Bronchial epithelial cell (primary cell): Measurements from ENCODE around the gene PAQR6. TPM values are rescaled to one million over a fixed set of nuclear protein-coding genes. Genes with fewer than 3 reads are reported as not detected.

ENCODE experiments used
- DNase-seq: peaks from one replicate; pipeline ENCODE4 v3.0.0-alpha.2; 2010; ENCODE audit warnings: low read depth
- FAIRE-seq: peaks from 2 replicates; lab custom pipeline; 2011; peaks lifted over from hg19 to GRCh38; lab: Jason Lieb, UNC
- H3K27me3 ChIP-seq: 2 replicates; pipeline ENCODE4 v1.5.1; 2011; ENCODE audit warnings: low read length; ENCODE audit not compliant: control insufficient read depth, insufficient read depth
- H3K36me3 ChIP-seq: 2 replicates; pipeline ENCODE4 v1.5.1; 2011; ENCODE audit warnings: low read length; ENCODE audit not compliant: control insufficient read depth, insufficient read depth
- H3K4me3 ChIP-seq: 2 replicates; pipeline ENCODE4 v1.5.1; 2011; ENCODE audit warnings: mild to moderate bottlenecking, low read depth, low read length, control low read depth
- CTCF ChIP-seq: IDR thresholded peaks from 2 replicates; pipeline ENCODE4 v1.5.1; 2011; ENCODE audit warnings: mild to moderate bottlenecking, moderate library complexity, low read length, control low read depth, inconsistent platforms; ENCODE audit not compliant: insufficient read depth, severe bottlenecking
- total RNA-seq: library from RNA; depleted of rRNA; stranded (reverse); fragments of >200 nt; gene quantifications from 2 replicates; pipeline ENCODE4 v1.2.1, GENCODE V29; 2014

PAQR6 gene
- total RNA-seq, 1 donor from 2014 or later = 0.26 TPM

- FAIRE-seq (no peak), DNase-seq (no peak)
- Histone ChIP-seq H3K27me3 (no peaks in the 10 kb centered on the region), H3K4me3 (no peak within 1 kb of the TSS), H3K36me3 (peaks cover 3% of the 10 kb centered on the region)
- no peak for TF ChIP-seq CTCF
These were observed 5.9 kb downstream of the PAQR6 start, which contains the start of gene BGLAP for GRCh38 chr1:156241926-156242325. BGLAP (plus strand) TSS chr1:156242184; CDS start chr1:156242232, 48 bp downstream.

DNA sequence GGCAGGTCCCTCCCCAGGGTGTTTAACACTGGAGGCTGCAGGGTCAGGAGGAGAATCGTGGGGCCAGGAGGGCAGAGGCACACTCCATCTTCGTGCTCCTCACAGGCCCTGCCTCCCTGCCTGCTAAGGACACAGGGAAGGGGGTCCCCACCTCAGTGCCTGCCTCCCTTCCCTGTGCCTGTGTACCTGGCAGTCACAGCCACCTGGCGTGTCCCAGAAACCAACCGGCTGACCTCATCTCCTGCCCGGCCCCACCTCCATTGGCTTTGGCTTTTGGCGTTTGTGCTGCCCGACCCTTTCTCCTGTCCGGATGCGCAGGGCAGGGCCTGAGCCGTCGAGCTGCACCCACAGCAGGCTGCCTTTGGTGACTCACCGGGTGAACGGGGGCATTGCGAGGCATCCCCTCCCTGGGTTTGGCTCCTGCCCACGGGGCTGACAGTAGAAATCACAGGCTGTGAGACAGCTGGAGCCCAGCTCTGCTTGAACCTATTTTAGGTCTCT lies 6.5 kb downstream of the PAQR6 start:
- DNase-seq (peak; percentile 53), FAIRE-seq (no peak)
- Histone ChIP-seq H3K36me3 (peaks cover 4% of the 10 kb centered on the region), H3K27me3 (no peaks in the 10 kb centered on the region), H3K4me3 (no peak overlapping the region)
- no peak for TF ChIP-seq CTCF

DNA sequence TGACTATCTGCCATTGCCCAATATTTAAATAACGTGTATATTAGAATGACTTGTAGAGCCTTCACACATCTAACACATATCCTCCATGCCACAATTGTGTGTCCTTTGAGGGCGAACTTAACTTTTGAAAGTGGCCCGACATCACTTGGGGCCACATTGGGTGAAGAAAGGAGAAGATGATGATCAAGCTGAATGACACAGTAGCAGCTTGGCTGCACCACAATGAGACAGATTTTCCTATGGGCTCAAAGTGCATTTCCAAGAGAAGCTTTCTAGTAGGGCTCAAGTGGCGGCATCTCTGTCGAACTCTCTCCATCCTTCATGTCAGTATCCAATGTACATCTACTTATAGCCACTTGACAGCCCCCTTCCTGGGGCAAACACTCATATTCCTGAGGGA lies 9.6 kb downstream of the PAQR6 start:
- no peak for TF ChIP-seq CTCF
- Histone ChIP-seq H3K36me3 (peaks cover 13% of the 10 kb centered on the region), H3K27me3 (no peaks in the 10 kb centered on the region), H3K4me3 (no peak overlapping the region)
- no peak for FAIRE-seq
- no peak for DNase-seq

- Histone ChIP-seq H3K27me3 (no peaks in the 10 kb centered on the region), H3K36me3 (peaks cover 13% of the 10 kb centered on the region), H3K4me3 (no peak overlapping the region)
- FAIRE-seq (no peak), DNase-seq (no peak)
- no peak for TF ChIP-seq CTCF
These were observed 11.7 kb downstream of the PAQR6 start for GRCh38 chr1:156236164-156236563.

GRCh38 chr1:156233426-156234127 lies 14.3 kb downstream of the PAQR6 start:
- H3K27me3 ChIP-seq = no peaks in the 10 kb centered on the region
- no peak overlapping the region for H3K4me3 ChIP-seq
- TF ChIP-seq CTCF = no peak
- DNase-seq (peak; percentile 46), FAIRE-seq (no peak)
- H3K36me3 ChIP-seq = peaks cover 14% of the 10 kb centered on the region
